Liver (tissue), 9 donors: Measurements from ENCODE around the gene COL27A1. TPM values are rescaled to one million over a fixed set of nuclear protein-coding genes. Genes with fewer than 3 reads are reported as not detected.

ENCODE experiments used
- DNase-seq: peaks from one replicate; pipeline ENCODE4 v3.0.0-alpha.2; 2017; ENCODE audit warnings: low spot score
- H3K27ac ChIP-seq, 2 donors: one replicate each; pipeline ENCODE4 v1.7.0; 2013; ENCODE audit warnings: inconsistent platforms in 2 of 2, low read length in 2 of 2, control low read depth in 1 of 2, low read depth in 1 of 2, mild to moderate bottlenecking in 1 of 2
- H3K27me3 ChIP-seq, 4 donors: one replicate each; pipeline versions ENCODE4 v1.6.1 to v1.7.0; 2013; ENCODE audit warnings: low read length in 3 of 4, inconsistent platforms in 1 of 4, mild to moderate bottlenecking in 1 of 4, moderate library complexity in 1 of 4; ENCODE audit not compliant: control insufficient read depth in 4 of 4, insufficient read depth in 4 of 4
- H3K36me3 ChIP-seq, 4 donors: one replicate each; pipeline versions ENCODE4 v1.6.1 to v1.7.0; 2013; ENCODE audit warnings: low read length in 3 of 4, mild to moderate bottlenecking in 3 of 4, low read depth in 1 of 4, moderate library complexity in 1 of 4; ENCODE audit not compliant: control insufficient read depth in 4 of 4, insufficient read depth in 3 of 4
- H3K4me1 ChIP-seq, 4 donors: one replicate each; pipeline versions ENCODE4 v1.6.1 to v1.7.0; 2013; ENCODE audit warnings: low read length in 3 of 4, mild to moderate bottlenecking in 3 of 4, moderate library complexity in 1 of 4; ENCODE audit not compliant: control insufficient read depth in 4 of 4, insufficient read depth in 4 of 4
- H3K4me3 ChIP-seq, 3 donors: one replicate each; pipeline versions ENCODE4 v1.6.1 to v1.7.0; 2013; ENCODE audit warnings: low read length in 3 of 3, control low read depth in 1 of 3, low read depth in 1 of 3, mild to moderate bottlenecking in 1 of 3
- H3K9ac ChIP-seq, 2 donors: one replicate each; pipeline ENCODE4 v1.7.0; 2013; ENCODE audit warnings: low read length in 2 of 2, mild to moderate bottlenecking in 2 of 2, moderate library complexity in 2 of 2, control low read depth in 1 of 2, low read depth in 1 of 2
- H3K9me3 ChIP-seq, 4 donors: one replicate each; pipeline versions ENCODE4 v1.6.1 to v1.7.0; 2013; ENCODE audit warnings: low read length in 3 of 4; ENCODE audit not compliant: control insufficient read depth in 4 of 4
- ATF3 ChIP-seq: IDR thresholded peaks from 2 replicates; pipeline ENCODE4 v1.6.1; 2016; ENCODE audit warnings: antibody characterized with exemption
- CTCF ChIP-seq: fragments of 150-350 bp; IDR thresholded peaks from 2 replicates; pipeline ENCODE4 v1.5.1; 2017; ENCODE audit warnings: improper control_type of control experiment, low read depth, low read length; ENCODE audit not compliant: missing input control
- EGR1 ChIP-seq, 2 donors: IDR thresholded peaks; 2 replicates each; pipeline ENCODE4 v1.6.1; 2016 to 2018; ENCODE audit warnings: antibody characterized with exemption in 2 of 2, low read depth in 2 of 2
- FOXA1 ChIP-seq: IDR thresholded peaks from 2 replicates; pipeline ENCODE4 v1.6.1; 2016; ENCODE audit warnings: antibody characterized with exemption
- FOXA2 ChIP-seq: IDR thresholded peaks from 2 replicates; pipeline ENCODE4 v1.6.1; 2016; ENCODE audit warnings: antibody characterized with exemption
- GABPA ChIP-seq, 2 donors: IDR thresholded peaks in 1 of 2; conservative IDR thresholded peaks in 1 of 2; 2 replicates each; pipeline ENCODE4 v1.6.1; 2016; ENCODE audit warnings: antibody characterized with exemption in 2 of 2, mild to moderate bottlenecking in 1 of 2, moderate library complexity in 1 of 2
- HNF4A ChIP-seq, 2 donors: conservative IDR thresholded peaks; 2 replicates each; pipeline ENCODE4 v1.6.1; 2016; ENCODE audit warnings: antibody characterized with exemption in 2 of 2, mild to moderate bottlenecking in 2 of 2
- HNF4G ChIP-seq: IDR thresholded peaks from 2 replicates; pipeline ENCODE4 v1.6.1; 2016; ENCODE audit warnings: antibody characterized with exemption
- JUND ChIP-seq, 2 donors: IDR thresholded peaks; 2 replicates each; pipeline ENCODE4 v1.6.1; 2016; ENCODE audit warnings: antibody characterized with exemption in 2 of 2
- MAX ChIP-seq: IDR thresholded peaks from 2 replicates; pipeline ENCODE4 v1.6.1; 2016; ENCODE audit warnings: antibody characterized with exemption
- NR2F2 ChIP-seq: IDR thresholded peaks from 2 replicates; pipeline ENCODE4 v1.6.1; 2016; ENCODE audit warnings: antibody characterized with exemption
- RAD21 ChIP-seq, 2 donors: IDR thresholded peaks; 2 replicates each; pipeline ENCODE4 v1.6.1; 2016; ENCODE audit warnings: antibody characterized with exemption in 2 of 2, mild to moderate bottlenecking in 2 of 2
- REST ChIP-seq: IDR thresholded peaks from 2 replicates; pipeline ENCODE4 v1.6.1; 2016; ENCODE audit warnings: antibody characterized with exemption, mild to moderate bottlenecking
- RXRA ChIP-seq, 2 donors: IDR thresholded peaks; 2 replicates each; pipeline ENCODE4 v1.6.1; 2017 to 2018; ENCODE audit warnings: antibody characterized with exemption in 2 of 2, mild to moderate bottlenecking in 1 of 2
- SP1 ChIP-seq: IDR thresholded peaks from 2 replicates; pipeline ENCODE4 v1.6.1; 2018; ENCODE audit warnings: antibody characterized with exemption, mild to moderate bottlenecking
- TAF1 ChIP-seq: conservative IDR thresholded peaks from 2 replicates; pipeline ENCODE4 v1.6.1; 2016; ENCODE audit warnings: antibody characterized with exemption, mild to moderate bottlenecking
- YY1 ChIP-seq: IDR thresholded peaks from 2 replicates; pipeline ENCODE4 v1.6.1; 2016; ENCODE audit warnings: antibody characterized with exemption, mild to moderate bottlenecking
- ZBTB33 ChIP-seq: IDR thresholded peaks from 2 replicates; pipeline ENCODE4 v1.6.1; 2016; ENCODE audit warnings: antibody characterized with exemption
- WGBS: extraction: QIAGEN DNeasy Blood & Tissue Kit; methylation state at CpG from one replicate; pipeline ENCODE4 v1.1.7; 2013; 5-methylcytosine and 5-hydroxymethylcytosine counted together
- polyA plus RNA-seq, 2 donors: library from polyadenylated mRNA; stranded (reverse) in 1 of 2; unstranded in 1 of 2; fragments of 200-250 nt in 1 of 2; fragments of >200 nt in 1 of 2; fragmentation: Nextera tagmentation in 1 of 2; extraction: Ambion mirVana in 1 of 2; gene quantifications; one replicate each; pipeline versions ENCODE4 v1.2.1 to v1.2.3, GENCODE V29; 2013 to 2015
- total RNA-seq, 2 donors: library from RNA; depleted of rRNA; stranded (reverse); fragments of >200 nt; gene quantifications; one replicate each; pipeline ENCODE4 v1.2.3, GENCODE V29; 2014
- donor health status: healthy.
- donor health status: healthy.
- donor health status: healthy.
- donor health status: healthy.
- donor health status: healthy.

The COL27A1 gene
- total and polyA plus RNA-seq, 4 donors: 7.0 to 20.4 (median 12.0) TPM

GRCh38 chr9:114172981-114173833 is 17.9 kb downstream of the COL27A1 start:
- H3K4me1 ChIP-seq: peaks cover 15 to 77% (median 65%) of the 10 kb centered on the region in 4 donors
- peaks cover 0 to 4% (median 1%) of the 10 kb centered on the region in 4 donors for H3K36me3 ChIP-seq
- H3K9me3 ChIP-seq: no peaks in the 10 kb centered on the region
- no peak for TF ChIP-seq YY1
- no peak for TF ChIP-seq FOXA2
- peak; percentile 10 to 37 for TF ChIP-seq HNF4A (conservative IDR thresholded peaks at IDR 0.05)
- TF ChIP-seq JUND (IDR thresholded peaks at IDR 0.05): no peak
- TF ChIP-seq FOXA1: no peak
- TF ChIP-seq EGR1 (IDR thresholded peaks at IDR 0.05; ENCODE audit: low read depth in 2 of 2): no peak
- no peak for TF ChIP-seq CTCF
- TF ChIP-seq ZBTB33: no peak
- TF ChIP-seq REST: no peak
- peak; percentile 7 for TF ChIP-seq NR2F2
- TF ChIP-seq TAF1: no peak
- no peak for TF ChIP-seq HNF4G
- peak; percentile 21 for TF ChIP-seq MAX
- TF ChIP-seq ATF3: no peak
- peak; percentile 29 for TF ChIP-seq SP1
- TF ChIP-seq GABPA (IDR thresholded peaks at IDR 0.05 in 1 of 2, conservative IDR thresholded peaks at IDR 0.05 in 1 of 2): no peak
- TF ChIP-seq RAD21 (IDR thresholded peaks at IDR 0.05): no peak
- peak; percentile 5 to 24 for TF ChIP-seq RXRA (IDR thresholded peaks at IDR 0.05)
- DNase-seq: no peak
- WGBS: 44% methylated on average over 20 of the region's 20 CpGs
- no peaks in the 10 kb centered on the region for H3K27me3 ChIP-seq
- no peak overlapping the region for H3K4me3 ChIP-seq
- peak overlapping the region; percentile 67 to 93 for H3K27ac ChIP-seq
- peak overlapping the region; percentile 48 to 79 for H3K9ac ChIP-seq
